IMR-90 (cell line): ENCODE measurements around the gene ACAT2. TPM values are rescaled to one million over a fixed set of nuclear protein-coding genes. Genes with fewer than 3 reads are reported as not detected.

ENCODE experiments used
- ATAC-seq: fragments of 200-7000 bp; cut with Tn5 transposase; 2 replicates; pipeline ENCODE4 v1.9.1; 2020; ENCODE audit warnings: low read depth, mild to moderate bottlenecking, moderate library complexity
- BruUV-seq: library from RNA; stranded (reverse); fragments of 400-500 nt; replicated peaks from 2 replicates; lab custom pipeline; 2021; lab: Mats Ljungman, UMichigan
- CTCF ChIA-PET: fragments of 300-600 bp; formaldehyde crosslinking; extraction: SDS; loops from one replicate; lab custom pipeline; 2021; ENCODE audit warnings: antibody characterized with exemption; lab: Yijun Ruan, JAX
- POLR2A ChIA-PET: fragments of 300-600 bp; sonication (Branson Sonifier 250); formaldehyde crosslinking; loops from one replicate; lab custom pipeline; 2022; ENCODE audit warnings: antibody characterized with exemption; ENCODE audit not compliant: unreplicated experiment; lab: Charles Lee
- DNase-seq: peaks from one replicate; pipeline ENCODE4 v3.0.0; 2013
- H2AFZ ChIP-seq: replicated peaks from 2 replicates; pipeline ENCODE3; 2013; ENCODE audit warnings: low read length, mild to moderate bottlenecking; ENCODE audit not compliant: poor library complexity
- H2AK5ac ChIP-seq: 2 replicates; pipeline ENCODE4 v1.6.1; 2013; ENCODE audit warnings: low read depth, low read length, inconsistent platforms
- H2AK9ac ChIP-seq: replicated peaks from 2 replicates; pipeline ENCODE3; 2013; ENCODE audit warnings: mild to moderate bottlenecking, low read depth, low read length, moderate library complexity; ENCODE audit not compliant: poor library complexity
- H2BK120ac ChIP-seq: 2 replicates; pipeline ENCODE4 v1.6.1; 2013; ENCODE audit warnings: low read depth, low read length, inconsistent platforms
- H2BK15ac ChIP-seq: 3 replicates; pipeline ENCODE4 v1.6.1; 2013; ENCODE audit warnings: low read depth, low read length, inconsistent platforms
- H2BK20ac ChIP-seq: 2 replicates; pipeline ENCODE4 v1.6.1; 2013; ENCODE audit warnings: low read depth, mild to moderate bottlenecking, inconsistent platforms, low read length, moderate library complexity
- H2BK5ac ChIP-seq: 2 replicates; pipeline ENCODE4 v1.6.1; 2013; ENCODE audit warnings: mild to moderate bottlenecking, low read depth, low read length, inconsistent platforms; ENCODE audit not compliant: poor library complexity, severe bottlenecking
- H3K14ac ChIP-seq: replicated peaks from 2 replicates; pipeline ENCODE4 v1.6.1; 2013; ENCODE audit warnings: low read depth, low read length, inconsistent platforms
- H3K18ac ChIP-seq: 2 replicates; pipeline ENCODE4 v1.6.1; 2013; ENCODE audit warnings: low read depth, low read length, control low read depth
- H3K23ac ChIP-seq: 2 replicates; pipeline ENCODE4 v1.6.1; 2013; ENCODE audit warnings: low read depth, low read length, inconsistent platforms
- H3K27ac ChIP-seq: 2 replicates; pipeline ENCODE4 v1.5.1; 2013; ENCODE audit warnings: mild to moderate bottlenecking, control low read depth, low read length; ENCODE audit not compliant: insufficient read depth
- H3K27me3 ChIP-seq: 2 replicates; pipeline ENCODE4 v1.6.1; 2013; ENCODE audit warnings: low read length; ENCODE audit not compliant: control insufficient read depth, insufficient read depth
- H3K36me3 ChIP-seq: 2 replicates; pipeline ENCODE4 v1.6.1; 2013; ENCODE audit warnings: low read length, mixed read lengths; ENCODE audit not compliant: control insufficient read depth, insufficient read depth
- H3K4ac ChIP-seq: 2 replicates; pipeline ENCODE4 v1.6.1; 2013; ENCODE audit warnings: low read depth, low read length, inconsistent platforms
- H3K4me1 ChIP-seq: 2 replicates; pipeline ENCODE4 v1.6.1; 2013; ENCODE audit warnings: low read length, mixed read lengths; ENCODE audit not compliant: control insufficient read depth, insufficient read depth
- H3K4me2 ChIP-seq: 2 replicates; pipeline ENCODE4 v1.6.1; 2013; ENCODE audit warnings: low read depth, mild to moderate bottlenecking, control low read depth, low read length, moderate library complexity
- H3K4me3 ChIP-seq: 2 replicates; pipeline ENCODE4 v1.5.1; 2013; ENCODE audit warnings: low read depth, mild to moderate bottlenecking, control low read depth, low read length, moderate library complexity; ENCODE audit not compliant: insufficient read depth
- H3K56ac ChIP-seq: 2 replicates; pipeline ENCODE4 v1.6.1; 2013; ENCODE audit warnings: low read length, inconsistent platforms; ENCODE audit not compliant: insufficient read depth; ENCODE audit errors: extremely low read depth
- H3K79me1 ChIP-seq, 2 experiments: 2 replicates each; pipeline ENCODE4 v1.6.1; 2013; ENCODE audit warnings: low read length in 2 of 2, inconsistent platforms in 1 of 2, low read depth in 1 of 2
- H3K9ac ChIP-seq: 2 replicates; pipeline ENCODE4 v1.6.1; 2013; ENCODE audit warnings: low read depth, low read length, control low read depth
- H3K9me1 ChIP-seq: 2 replicates; pipeline ENCODE4 v1.6.1; 2013; ENCODE audit warnings: low read length, inconsistent platforms; ENCODE audit not compliant: insufficient read depth
- H3K9me3 ChIP-seq: 2 replicates; pipeline ENCODE4 v1.6.1; 2013; ENCODE audit warnings: low read length; ENCODE audit not compliant: control insufficient read depth, insufficient read depth
- H4K20me1 ChIP-seq: 2 replicates; pipeline ENCODE4 v1.6.1; 2013; ENCODE audit warnings: low read length, inconsistent platforms; ENCODE audit not compliant: insufficient read depth
- H4K5ac ChIP-seq: 2 replicates; pipeline ENCODE4 v1.6.1; 2013; ENCODE audit warnings: mild to moderate bottlenecking, low read depth, low read length, control low read depth
- H4K8ac ChIP-seq, 2 experiments: 2 replicates each; pipeline ENCODE4 v1.6.1; 2013; ENCODE audit warnings: low read depth in 2 of 2, low read length in 2 of 2, control low read depth in 1 of 2, inconsistent platforms in 1 of 2
- H4K91ac ChIP-seq: 2 replicates; pipeline ENCODE4 v1.6.1; 2013; ENCODE audit warnings: low read depth, low read length, inconsistent platforms; ENCODE audit not compliant: insufficient read depth
- BHLHE40 ChIP-seq: fragments of 150-350 bp; IDR thresholded peaks from 2 replicates; pipeline ENCODE4 v1.6.1; 2016; ENCODE audit warnings: mild to moderate bottlenecking, low read depth, low read length
- CEBPB ChIP-seq: IDR thresholded peaks from 2 replicates; pipeline ENCODE4 v1.6.1; 2012; ENCODE audit warnings: low read depth, low read length, improper control_type of control experiment
- ELK1 ChIP-seq: fragments of 150-350 bp; IDR thresholded peaks from 2 replicates; pipeline ENCODE4 v1.6.1; 2016; ENCODE audit warnings: low read depth, mild to moderate bottlenecking, low read length, moderate library complexity, borderline replicate concordance
- FOS ChIP-seq: fragments of 150-350 bp; IDR thresholded peaks from 2 replicates; pipeline ENCODE4 v1.6.1; 2016; ENCODE audit warnings: low read depth, low read length
- MAFK ChIP-seq: IDR thresholded peaks from 2 replicates; pipeline ENCODE4 v1.6.1; 2012; ENCODE audit warnings: low read depth, low read length, improper control_type of control experiment
- MAZ ChIP-seq: IDR thresholded peaks from 2 replicates; pipeline ENCODE4 v1.6.1; 2012; ENCODE audit warnings: low read depth, mild to moderate bottlenecking, low read length, improper control_type of control experiment, moderate library complexity, borderline replicate concordance
- MXI1 ChIP-seq: IDR thresholded peaks from 2 replicates; pipeline ENCODE4 v1.6.1; 2012; ENCODE audit warnings: low read depth, mild to moderate bottlenecking, low read length, moderate library complexity, borderline replicate concordance
- NFE2L2 ChIP-seq: fragments of 150-350 bp; IDR thresholded peaks from 2 replicates; pipeline ENCODE4 v1.6.1; 2016; ENCODE audit warnings: low read depth, mild to moderate bottlenecking, low read length
- POLR2A ChIP-seq: IDR thresholded peaks from 2 replicates; pipeline ENCODE4 v1.6.1; 2012; ENCODE audit warnings: mild to moderate bottlenecking, low read depth, low read length
- RFX5 ChIP-seq: IDR thresholded peaks from 2 replicates; pipeline ENCODE4 v1.8.0; 2012; ENCODE audit warnings: low read depth, mild to moderate bottlenecking, low read length, moderate library complexity
- WGBS, 2 experiments: methylation state at CpG; one replicate each; pipeline versions ENCODE4 v1.1.5 to v1.1.7; 2013; ENCODE audit warnings: missing lambda C conversion rate in 2 of 2; ENCODE audit not compliant: insufficient read length in 1 of 2; ENCODE audit errors: extremely low coverage in 2 of 2; 5-methylcytosine and 5-hydroxymethylcytosine counted together
- dilution Hi-C: fragments of 300-500 bp; cut with HindIII; formaldehyde crosslinking; loops from one replicate; pipeline ENCODE4 v1.14.3; 2018; ENCODE audit warnings: low sequenced_read_pairs; ENCODE audit not compliant: unreplicated experiment
- in situ Hi-C: fragments of 300-500 bp; cut with MboI; formaldehyde crosslinking; loops from 3 replicates; pipeline ENCODE4 v1.14.3; 2019; ENCODE audit warnings: low sequenced_read_pairs, inconsistent platforms, mixed read lengths
- intact Hi-C: fragments of 100-400 bp; cut with micrococcal nuclease; formaldehyde crosslinking; loops from 2 replicates; pipeline ENCODE4 v1.10.0; 2022
- polyA plus RNA-seq, 3 experiments: library from polyadenylated mRNA; depleted of rRNA; stranded (reverse); fragments of >200 nt; gene quantifications; 2 replicates each; pipeline ENCODE4 v1.2.3, GENCODE V29; 2012; ENCODE audit warnings: low replicate concordance in 1 of 3
- total RNA-seq: library from RNA; depleted of rRNA; stranded (reverse); fragments of >200 nt; gene quantifications from 2 replicates; pipeline ENCODE4 v1.2.3, GENCODE V29; 2012

ACAT2 gene
- total and polyA plus RNA-seq, 2 of the 4 experiments (the other 2 are of a cell fraction), result 30.5 to 45.2 TPM

GRCh38 chr6:159806021-159806458 is 44.2 kb downstream of the ACAT2 start:
- H2BK5ac ChIP-seq, result no peak overlapping the region
- H3K79me1 ChIP-seq, result no peaks in the 10 kb centered on the region
- H3K56ac ChIP-seq, result no peak overlapping the region
- H2AK9ac ChIP-seq, result no peak overlapping the region
- H3K9me3 ChIP-seq, result no peaks in the 10 kb centered on the region
- H3K27ac ChIP-seq, result no peak overlapping the region
- no peak overlapping the region for H2AK5ac ChIP-seq
- TF ChIP-seq ELK1 (no peak), CEBPB (no peak), FOS (no peak), MAZ (no peak), MXI1 (no peak), RFX5 (no peak), BHLHE40 (no peak), MAFK (no peak), NFE2L2 (no peak), POLR2A (no peak)
- no peak overlapping the region for H4K91ac ChIP-seq
- H3K14ac ChIP-seq, result no peak overlapping the region
- ChIA-PET POLR2A (interaction anchor here (0.6 kb wide), 1 partner anchor 224 kb away, joined by 10 read pairs; no protein-coding TSS in a partner anchor), CTCF (no interaction called here)
- no peaks in the 10 kb centered on the region; the same call in 1 of the 2 replicates for H3K4me1 ChIP-seq
- H3K9ac ChIP-seq, result no peak overlapping the region
- DNase-seq (no peak), ATAC-seq (no peak)
- H2AFZ ChIP-seq, result no peak overlapping the region
- no peak overlapping the region for H3K23ac ChIP-seq
- H3K27me3 ChIP-seq, result no peaks in the 10 kb centered on the region
- dilution Hi-C loops (no loop called here), in situ Hi-C loops (loop anchor here (25.0 kb wide), 1 partner anchor 619 kb away; no protein-coding TSS in a partner anchor), intact Hi-C loops (no loop called here)
- no peaks in the 10 kb centered on the region for H4K20me1 ChIP-seq
- no peak overlapping the region for H2BK120ac ChIP-seq
- no peak overlapping the region for H3K18ac ChIP-seq
- no peak overlapping the region for H3K4ac ChIP-seq
- H3K36me3 ChIP-seq, result no peaks in the 10 kb centered on the region
- no peak overlapping the region for H4K5ac ChIP-seq
- no peak overlapping the region for H3K4me3 ChIP-seq
- no peak overlapping the region for H2BK20ac ChIP-seq
- no TSS peak for BruUV-seq
- H3K9me1 ChIP-seq, result no peaks in the 10 kb centered on the region
- no peak overlapping the region for H2BK15ac ChIP-seq
- 89% methylated on average over 3 of the region's 9 CpGs; no CpG with 5 or more reads in 1 of the 2 experiments for WGBS, 2 experiments
- H4K8ac ChIP-seq, result no peak overlapping the region
- no peak overlapping the region for H3K4me2 ChIP-seq
